Measurements from ENCODE around the gene TBX4. TPM values are rescaled to one million over a fixed set of nuclear protein-coding genes. Genes with fewer than 3 reads are reported as not detected.

Gene TBX4
- total RNA-seq, 1 experiment from 2014 or later = not detected

DNA sequence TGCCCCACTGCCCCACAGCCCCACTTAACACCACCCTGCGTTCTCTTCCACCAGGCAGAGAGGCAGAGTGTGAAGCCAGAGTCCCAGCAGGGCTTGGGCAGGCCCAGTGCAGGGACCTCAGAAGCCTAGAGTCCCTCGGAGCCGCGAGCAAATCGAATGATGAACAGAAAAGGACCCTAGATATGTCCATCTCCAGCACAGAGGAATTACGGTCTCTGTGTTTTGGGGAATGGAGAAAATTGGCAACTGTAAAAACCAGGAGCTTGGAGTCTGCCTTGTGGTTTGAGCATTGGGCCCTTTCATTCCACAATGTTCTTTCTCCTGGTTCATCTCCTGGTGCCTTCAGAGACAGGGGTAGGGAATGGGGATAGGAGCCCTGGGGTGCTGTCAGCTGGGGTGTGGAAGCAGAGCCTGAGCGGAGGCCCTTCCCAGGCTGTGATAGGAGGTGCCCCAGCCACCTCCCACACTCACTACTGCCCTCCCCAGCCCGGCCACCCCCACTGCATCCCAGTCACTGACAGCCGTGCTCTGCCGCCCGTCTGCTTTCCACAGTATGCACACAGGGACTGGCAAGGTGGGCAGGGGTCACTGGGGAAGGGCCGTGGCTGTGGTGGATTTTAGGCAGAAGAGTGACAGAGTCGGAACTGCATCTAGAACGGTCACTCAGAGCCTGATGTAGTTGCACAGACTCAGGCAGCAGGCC, 26.7 kb downstream of the TBX4 start:
- Histone ChIP-seq H3K4me1 (ENCODE audit: insufficient read depth, low read length) (no peaks in the 10 kb centered on the region), H3K79me1 (ENCODE audit: insufficient read depth, low read depth, low read length, poor library complexity, severe bottlenecking) (no peaks in the 10 kb centered on the region), H2BK15ac (ENCODE audit: low read depth, low read length) (no peak overlapping the region), H3K9me3 (ENCODE audit: control insufficient read depth, low read depth, low read length) (no peaks in the 10 kb centered on the region), H2BK12ac (ENCODE audit: insufficient read length, low read depth, low read length) (no peak overlapping the region), H3K56ac (ENCODE audit: insufficient read length, low read depth, low read length) (no peak overlapping the region), H3K27me3 (ENCODE audit: insufficient read depth, low read length) (no peaks in the 10 kb centered on the region), H2AFZ (ENCODE audit: low read length) (no peak overlapping the region), H3K27ac (ENCODE audit: insufficient read length, low read depth, low read length) (no peak overlapping the region), H3K23me2 (ENCODE audit: insufficient read length, low read depth, low read length, poor library complexity, severe bottlenecking) (peaks cover 3% of the 10 kb centered on the region), H3K14ac (ENCODE audit: insufficient read depth, low read length) (no peak overlapping the region), H3K9ac (ENCODE audit: extremely low read depth, insufficient read length, low read length) (no peak overlapping the region), H4K20me1 (ENCODE audit: control insufficient read depth, insufficient read depth, insufficient read length) (no peaks in the 10 kb centered on the region), H2AK5ac (ENCODE audit: insufficient read length, low read length) (no peak overlapping the region), H3K4me2 (ENCODE audit: insufficient read depth, insufficient read length, low read length) (no peak overlapping the region), H3K18ac (ENCODE audit: insufficient read length, low read depth, low read length) (no peak overlapping the region), H2BK20ac (ENCODE audit: low read depth, low read length, poor library complexity, severe bottlenecking) (no peak overlapping the region), H2BK120ac (ENCODE audit: low read depth, low read length, poor library complexity, severe bottlenecking) (no peak overlapping the region), H4K91ac (ENCODE audit: insufficient read length, low read depth, low read length) (no peak overlapping the region), H3K79me2 (ENCODE audit: insufficient read depth, low read length) (no peaks in the 10 kb centered on the region), H2BK5ac (ENCODE audit: insufficient read length, low read length) (no peak overlapping the region), H3K23ac (ENCODE audit: insufficient read length, low read depth, low read length) (no peak overlapping the region), H3T11ph (ENCODE audit: low read length) (no peak overlapping the region), H4K5ac (ENCODE audit: insufficient read length, low read depth, low read length) (no peak overlapping the region), H3K4ac (ENCODE audit: low read depth, low read length) (no peak overlapping the region), H4K8ac (replicated peaks; ENCODE audit: insufficient read length, low read depth, low read length) (no peak overlapping the region)
- no CpG with 5 or more reads among the region's 14 CpGs for WGBS (ENCODE audit: extremely low coverage, insufficient read length, low lambda C conversion rate)
- DNase-seq = no peak
- Mint-ChIP-seq H3K4me3 (no peak overlapping the region), H3K4me1 (0 out of 4 replicates have a peak, but pooled peaks cover 0 to 2% of the 10 kb centered on the region in 2 experiments), H3K27ac (no peak overlapping the region), H3K9me3 (no peaks in the 10 kb centered on the region; a peak in 2 of 5 replicates), H3K27me3 (ENCODE audit: low read depth) (peaks cover 13% of the 10 kb centered on the region), H3K36me3 (ENCODE audit: insufficient read depth in 1 of 3, low read depth in 3 of 3) (no peaks in the 10 kb centered on the region)
- TF ChIP-seq, protein P1, sequence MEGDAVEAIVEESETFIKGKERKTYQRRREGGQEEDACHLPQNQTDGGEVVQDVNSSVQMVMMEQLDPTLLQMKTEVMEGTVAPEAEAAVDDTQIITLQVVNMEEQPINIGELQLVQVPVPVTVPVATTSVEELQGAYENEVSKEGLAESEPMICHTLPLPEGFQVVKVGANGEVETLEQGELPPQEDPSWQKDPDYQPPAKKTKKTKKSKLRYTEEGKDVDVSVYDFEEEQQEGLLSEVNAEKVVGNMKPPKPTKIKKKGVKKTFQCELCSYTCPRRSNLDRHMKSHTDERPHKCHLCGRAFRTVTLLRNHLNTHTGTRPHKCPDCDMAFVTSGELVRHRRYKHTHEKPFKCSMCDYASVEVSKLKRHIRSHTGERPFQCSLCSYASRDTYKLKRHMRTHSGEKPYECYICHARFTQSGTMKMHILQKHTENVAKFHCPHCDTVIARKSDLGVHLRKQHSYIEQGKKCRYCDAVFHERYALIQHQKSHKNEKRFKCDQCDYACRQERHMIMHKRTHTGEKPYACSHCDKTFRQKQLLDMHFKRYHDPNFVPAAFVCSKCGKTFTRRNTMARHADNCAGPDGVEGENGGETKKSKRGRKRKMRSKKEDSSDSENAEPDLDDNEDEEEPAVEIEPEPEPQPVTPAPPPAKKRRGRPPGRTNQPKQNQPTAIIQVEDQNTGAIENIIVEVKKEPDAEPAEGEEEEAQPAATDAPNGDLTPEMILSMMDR (conservative IDR thresholded peaks at IDR 0.05) = peak; percentile 17; the same call in 1 of the 3 replicates

Data from H9 (cell line).